Stimulated activated CD4-positive, alpha-beta T cell treated with anti-CD3 and anti-CD28 coated beads, Interleukin-12 subunit alpha, Interleukin-12 subunit beta, amount 100 ng/mL, for 48 hours (primary cell): ENCODE measurements around the gene KDELR3.

Experiments
- DNase-seq, 3 donors: peaks; one replicate each; pipeline ENCODE4 v3.0.0-alpha.2; 2020; ENCODE audit warnings: low read depth in 2 of 3, low spot score in 1 of 3

The KDELR3 gene

DNA sequence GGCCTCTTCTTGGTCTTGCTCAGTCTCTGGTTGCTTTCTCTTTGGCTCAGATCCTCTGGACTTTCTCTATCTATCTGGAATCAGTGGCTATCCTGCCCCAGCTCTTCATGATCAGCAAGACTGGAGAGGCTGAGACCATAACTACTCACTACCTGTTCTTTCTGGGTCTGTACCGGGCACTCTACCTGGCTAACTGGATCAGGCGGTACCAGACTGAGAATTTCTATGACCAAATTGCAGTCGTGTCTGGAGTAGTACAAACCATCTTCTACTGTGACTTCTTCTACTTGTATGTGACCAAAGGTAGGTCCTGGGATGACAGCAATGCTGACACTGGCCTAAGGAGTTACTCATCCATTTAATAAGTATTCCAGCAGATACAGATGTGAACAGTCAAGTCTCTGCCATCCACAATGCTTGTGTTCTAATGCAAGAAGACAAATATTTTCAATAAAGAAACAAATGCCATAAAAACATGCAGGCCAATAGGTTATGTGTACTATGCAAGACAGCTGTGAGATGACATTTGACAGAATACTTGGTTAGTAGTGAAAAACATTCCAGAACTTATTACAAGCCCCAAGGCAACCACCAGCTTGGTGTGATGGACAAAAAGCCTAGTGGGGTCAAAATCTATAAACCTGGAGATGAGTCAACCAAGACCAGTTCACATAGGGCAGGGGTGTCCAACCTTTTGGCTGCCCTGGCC, 13.4 kb downstream of the KDELR3 start:
- DNase-seq = no peak

DNA sequence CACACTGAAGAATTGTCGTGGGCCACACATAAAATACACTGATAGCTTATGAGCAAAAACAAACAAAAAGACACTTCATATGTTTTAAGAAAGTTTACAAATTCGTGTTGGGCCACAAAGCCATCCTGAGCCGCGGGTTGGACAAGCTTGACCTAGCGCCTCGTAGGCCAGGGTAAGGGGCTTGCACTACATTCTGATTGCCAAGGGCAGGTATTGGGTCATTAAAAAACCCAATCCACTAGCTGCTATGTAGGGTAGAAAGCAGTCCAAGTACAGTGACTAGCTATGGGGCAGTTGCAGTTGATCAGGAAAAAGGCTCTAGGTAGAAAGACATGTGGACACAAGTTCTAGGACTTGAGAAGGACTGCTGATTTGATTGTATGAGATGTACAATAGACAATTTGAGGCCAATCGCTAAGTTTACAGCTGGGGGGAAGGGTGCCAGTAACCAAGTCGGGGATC, 14.0 kb downstream of the KDELR3 start:
- DNase-seq = no peak

DNA sequence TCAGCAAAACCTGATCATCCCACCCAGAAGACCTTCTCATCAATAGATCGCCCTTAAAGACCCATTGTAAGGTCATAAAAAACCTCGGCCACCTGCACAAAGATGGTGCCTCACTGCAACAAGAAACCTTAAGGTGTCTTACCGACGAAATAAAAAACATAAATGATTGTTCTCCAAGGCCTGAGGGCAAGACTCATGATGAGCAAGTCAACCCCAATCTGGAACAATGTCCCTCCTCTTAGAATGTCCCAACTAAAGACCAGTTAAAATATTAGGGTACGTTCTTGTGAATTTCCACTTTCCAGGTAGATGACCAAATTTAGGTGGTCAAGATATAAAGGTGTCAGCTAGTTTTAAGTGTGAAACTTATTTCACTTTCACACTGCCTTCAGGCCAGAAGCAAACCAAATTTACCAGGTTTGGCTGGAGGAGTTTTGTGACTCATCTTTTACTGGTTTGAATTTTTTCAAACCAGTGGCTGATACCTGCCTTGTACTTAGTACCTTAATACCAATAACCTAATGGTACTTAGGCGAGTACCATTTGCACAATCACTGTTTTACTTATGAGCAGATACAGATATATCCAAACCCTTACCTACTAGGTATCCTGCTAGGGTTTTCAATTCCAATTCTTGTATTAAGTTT, 14.9 kb downstream of the KDELR3 start:
- DNase-seq = no peak

DNA sequence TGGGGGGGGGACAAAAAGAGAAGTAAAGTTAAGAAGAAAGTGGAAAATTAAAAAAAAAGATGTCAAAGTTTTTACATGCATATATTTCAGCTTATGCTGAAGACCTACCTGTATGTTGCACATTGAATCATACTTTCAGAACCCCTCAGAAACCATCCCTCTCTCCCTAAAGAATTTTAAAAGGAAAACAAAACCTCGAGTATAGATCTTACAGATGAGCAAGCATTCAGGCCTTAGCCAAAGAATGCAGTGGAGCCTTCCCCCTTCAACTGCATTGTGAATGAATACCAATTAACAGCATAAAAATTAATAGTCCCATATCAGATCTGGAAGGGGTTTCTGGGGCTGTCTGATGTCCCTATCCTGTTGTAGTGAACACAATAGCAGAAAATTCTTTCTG, 16.3 kb downstream of the KDELR3 start:
- no peak for DNase-seq

DNA sequence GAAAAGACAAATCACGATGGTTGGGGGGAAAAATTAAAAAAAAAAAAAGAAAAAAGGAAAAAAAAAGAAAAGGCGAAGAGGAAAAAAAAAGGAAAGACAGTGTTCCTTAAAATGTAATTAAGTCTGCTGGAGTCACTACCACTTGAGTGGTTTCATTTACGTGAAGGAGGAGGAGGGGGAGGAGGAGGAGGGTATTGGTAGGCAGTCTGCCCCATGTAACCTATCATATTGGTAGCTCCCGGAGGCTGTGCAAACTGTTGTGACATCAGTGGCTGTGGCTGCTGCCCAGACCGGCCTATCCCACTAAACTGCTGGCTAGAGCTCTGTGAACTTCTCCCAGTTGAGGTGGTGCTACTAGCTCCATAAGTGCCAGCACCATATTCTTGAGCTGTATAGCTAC, 17.9 kb downstream of the KDELR3 start:
- no peak for DNase-seq

DNA sequence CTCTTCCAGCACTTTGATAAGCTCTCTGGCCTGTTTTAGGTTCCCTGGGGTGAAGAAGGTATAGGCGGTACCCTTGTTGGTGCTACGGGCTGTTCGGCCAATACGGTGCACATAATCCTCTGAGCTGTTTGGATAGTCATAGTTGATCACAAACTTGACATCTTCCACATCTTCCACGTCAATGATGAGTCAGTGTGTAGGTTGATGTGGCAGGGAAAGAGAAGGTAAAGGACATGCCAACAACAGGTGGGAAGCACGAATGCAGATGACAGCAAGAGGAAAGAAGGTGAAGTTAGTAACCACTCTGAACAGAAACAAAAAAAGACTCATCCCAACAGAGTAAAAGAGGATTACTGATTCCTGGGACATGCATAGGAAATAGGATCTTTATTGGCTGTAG, 20.1 kb downstream of the KDELR3 start:
- DNase-seq = no peak

DNA sequence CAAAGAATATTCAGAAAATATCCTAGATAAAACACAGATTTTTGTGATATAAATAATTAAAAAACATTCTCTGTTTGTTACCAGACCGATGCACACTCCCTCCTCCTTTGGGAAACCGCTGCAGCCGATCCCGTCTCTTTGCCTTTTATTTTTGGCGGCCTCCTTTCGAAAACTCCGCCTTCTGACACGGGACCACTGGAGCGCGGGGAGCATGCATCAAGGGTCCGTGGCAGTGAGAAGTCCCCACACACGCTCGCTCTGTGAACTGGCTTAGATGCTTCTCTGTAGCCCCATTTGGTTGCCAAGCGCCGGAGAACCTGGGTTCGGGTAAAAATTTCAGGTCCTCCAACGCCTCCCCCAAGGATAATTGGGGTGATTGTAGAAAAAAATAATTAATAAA, 21.2 kb downstream of the KDELR3 start:
- DNase-seq = no peak

DNA sequence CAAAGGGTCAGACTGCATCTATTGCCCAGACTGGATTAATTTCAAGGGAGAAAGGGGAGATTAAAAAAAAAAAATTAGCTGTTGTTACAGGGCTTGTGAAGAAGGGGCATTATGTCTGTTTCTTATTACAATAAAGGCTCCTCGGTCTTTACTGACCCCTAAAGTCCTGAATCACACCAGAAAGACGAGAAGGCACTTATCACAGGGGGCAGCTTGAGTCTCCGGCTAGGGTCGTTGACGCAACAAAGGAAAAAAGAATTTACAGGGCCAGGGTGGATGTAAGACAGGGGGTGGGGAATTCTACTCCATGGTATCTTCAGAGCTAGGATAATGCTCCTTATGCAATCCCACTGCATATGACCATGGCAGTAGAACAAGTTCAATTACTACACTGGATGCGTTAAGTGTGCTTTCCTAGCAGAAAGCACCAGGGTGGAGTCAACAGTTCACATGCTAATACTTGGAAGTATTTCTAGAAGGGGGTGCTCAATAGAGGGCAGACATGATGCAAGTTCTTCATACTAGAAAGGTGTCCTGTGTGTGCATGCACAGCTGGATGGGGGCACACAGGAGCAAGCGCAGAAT, 21.8 kb downstream of the KDELR3 start:
- DNase-seq = no peak

DNA sequence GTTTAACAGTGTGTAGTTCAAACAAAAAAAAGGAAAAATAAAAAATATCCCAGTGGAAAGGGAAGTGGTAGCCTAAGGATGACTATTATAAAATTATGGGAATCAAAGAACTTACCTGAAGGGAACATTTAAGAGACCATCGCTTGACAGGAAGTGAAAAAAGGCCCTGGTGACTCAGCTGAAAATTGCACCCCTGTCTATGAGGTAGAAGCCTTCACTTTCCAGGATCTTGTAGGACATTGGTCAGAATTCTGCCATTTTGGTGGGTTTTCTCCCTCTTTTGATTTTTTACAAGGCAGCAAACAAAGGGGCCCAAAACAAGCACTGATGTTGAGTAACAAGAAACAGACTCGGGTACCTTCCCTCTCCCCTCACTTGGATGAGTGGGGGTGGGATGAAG, 22.6 kb downstream of the KDELR3 start:
- no peak for DNase-seq

DNA sequence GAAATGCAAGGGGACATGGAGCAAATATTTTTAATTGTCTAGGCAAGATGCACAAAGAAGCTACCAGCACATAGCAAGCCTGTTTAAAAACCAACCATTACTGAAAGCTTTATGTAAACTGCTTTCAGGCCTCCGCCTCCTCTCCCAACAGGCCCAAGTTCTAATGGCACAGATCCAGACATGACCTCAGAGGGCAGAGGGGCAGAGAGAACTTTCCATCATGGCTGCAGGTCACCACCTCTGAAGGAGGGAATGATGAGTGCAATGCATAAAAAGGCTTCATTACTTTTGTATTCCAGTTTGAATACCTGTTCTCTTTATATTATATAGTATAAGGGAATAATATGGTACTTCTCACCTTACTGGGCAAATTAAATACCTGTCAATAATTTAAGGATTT, 23.0 kb downstream of the KDELR3 start:
- no peak for DNase-seq

DNA sequence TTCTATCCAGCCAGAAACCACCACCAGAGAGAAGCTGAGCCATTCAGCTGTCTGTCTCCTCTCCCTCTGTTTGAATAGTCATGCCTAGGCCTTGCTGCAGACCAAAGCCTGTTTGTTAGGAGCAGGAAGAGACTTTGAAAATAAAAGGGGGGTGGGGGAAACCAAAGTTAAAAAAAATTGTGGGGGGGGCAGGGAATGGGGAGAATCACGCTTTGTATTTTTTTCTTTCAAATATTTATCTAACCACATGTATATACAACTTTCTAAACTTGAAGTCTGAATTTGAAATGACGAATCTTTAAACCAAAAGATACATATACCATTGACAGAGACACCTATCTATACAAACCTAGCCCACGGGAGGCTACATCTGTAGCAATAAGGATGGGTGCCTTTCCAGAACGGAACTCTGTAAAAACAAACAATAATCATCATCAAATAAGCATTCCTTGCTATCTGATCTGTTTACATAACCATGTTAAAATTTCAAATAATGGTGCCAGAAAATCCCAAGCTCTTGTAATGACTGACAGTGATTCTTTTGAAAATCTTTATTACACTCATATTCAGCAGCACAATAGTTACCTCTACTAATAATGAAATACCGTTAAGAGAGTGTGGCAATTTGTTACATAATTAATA, 23.9 kb downstream of the KDELR3 start:
- no peak for DNase-seq

DNA sequence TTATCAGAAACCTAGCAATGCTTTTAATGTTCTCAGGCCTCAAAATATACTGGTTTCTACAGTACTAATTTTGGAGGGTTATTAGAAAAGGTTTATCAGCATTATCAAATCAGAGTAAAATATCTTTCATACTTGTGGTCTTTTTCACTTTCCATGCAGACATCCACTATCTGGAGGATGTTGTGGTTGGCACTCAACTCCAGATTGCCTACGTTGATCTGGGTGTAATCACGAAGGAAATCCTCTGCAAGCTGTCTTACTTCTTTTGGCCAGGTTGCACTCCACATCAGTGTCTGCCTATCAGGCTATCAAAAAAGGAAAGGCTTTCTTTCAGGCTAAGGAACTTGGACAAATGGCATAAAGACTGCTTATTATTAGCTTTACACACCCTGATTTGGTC, 26.6 kb downstream of the KDELR3 start:
- no peak for DNase-seq

DNA sequence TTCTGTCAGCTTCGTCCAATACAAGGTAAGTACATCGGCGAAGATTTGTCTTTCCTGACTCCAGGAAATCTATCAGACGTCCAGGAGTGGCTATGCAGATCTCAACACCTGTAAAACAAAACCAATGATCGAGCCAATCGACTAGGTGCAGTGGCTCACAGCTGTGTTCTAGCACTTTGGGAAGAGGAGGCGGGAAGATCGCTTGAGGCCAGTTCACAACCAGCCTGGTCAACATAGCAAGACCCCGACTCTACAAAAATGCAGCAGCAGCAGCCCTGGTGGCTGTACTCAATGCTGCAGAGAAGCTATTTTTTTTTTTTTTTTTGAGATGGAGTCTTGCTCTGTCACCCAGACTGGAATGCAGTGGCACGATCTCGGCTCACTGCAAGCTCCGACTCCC, 27.0 kb downstream of the KDELR3 start:
- DNase-seq = no peak

DNA sequence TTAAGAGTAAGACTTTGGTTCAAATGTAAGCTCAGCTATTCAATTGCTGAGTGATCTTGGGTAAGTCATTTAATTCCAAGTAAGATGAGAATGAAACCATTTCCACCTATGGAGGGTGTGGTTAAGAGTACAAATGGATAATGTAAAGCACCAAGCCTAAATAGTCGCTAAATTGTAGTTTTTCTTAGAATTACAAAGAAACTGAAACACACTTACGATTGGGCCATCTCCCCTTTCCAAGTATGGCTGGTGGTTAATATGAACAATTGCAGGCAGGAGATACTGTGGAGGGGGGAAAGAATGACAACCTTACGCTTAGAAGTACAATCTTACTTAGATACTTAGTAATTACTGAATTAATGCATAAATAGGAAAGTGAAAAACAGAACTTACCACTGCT, 30.0 kb downstream of the KDELR3 start:
- no peak for DNase-seq

DNA sequence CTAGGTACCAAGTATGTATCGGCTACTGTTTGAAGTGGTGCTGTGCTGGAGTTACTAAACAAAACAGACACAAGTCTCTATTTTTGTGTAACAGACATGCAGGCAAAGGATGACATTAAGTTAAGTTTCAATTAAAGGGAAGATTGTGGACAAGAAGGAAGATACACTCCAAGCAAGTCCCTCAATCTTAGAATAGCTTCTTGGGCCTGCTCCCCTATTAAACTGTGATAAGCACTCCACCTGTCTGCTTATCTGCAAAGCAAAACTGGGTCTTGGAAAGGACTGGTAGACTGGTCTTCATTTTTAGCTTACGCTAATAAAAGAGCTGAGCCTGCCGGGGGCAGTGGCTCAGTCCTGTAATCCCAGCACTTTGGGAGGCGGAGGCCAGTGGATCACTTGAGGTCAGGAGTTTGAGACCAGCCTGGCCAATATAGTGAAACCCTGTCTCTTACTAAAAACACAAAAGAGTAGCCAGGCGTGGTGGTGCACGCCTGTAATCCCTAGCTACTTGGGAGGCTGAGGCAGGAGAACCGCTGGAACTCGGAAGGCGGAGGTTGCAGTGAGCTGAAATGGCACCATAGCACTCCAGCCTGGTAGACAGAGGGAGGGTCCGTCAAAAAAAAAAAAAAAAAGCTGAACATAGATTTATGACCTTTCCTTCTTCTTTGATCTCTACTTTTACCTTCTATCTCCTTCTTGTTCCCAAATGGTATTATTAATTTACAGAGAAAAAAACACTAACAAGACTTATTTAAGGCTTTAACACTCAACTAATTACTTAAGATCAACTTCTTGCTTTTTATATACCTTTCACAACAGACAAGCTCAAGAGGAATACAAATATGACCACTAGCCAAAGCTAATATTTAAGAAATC, 34.1 kb downstream of the KDELR3 start:
- DNase-seq = no peak

DNA sequence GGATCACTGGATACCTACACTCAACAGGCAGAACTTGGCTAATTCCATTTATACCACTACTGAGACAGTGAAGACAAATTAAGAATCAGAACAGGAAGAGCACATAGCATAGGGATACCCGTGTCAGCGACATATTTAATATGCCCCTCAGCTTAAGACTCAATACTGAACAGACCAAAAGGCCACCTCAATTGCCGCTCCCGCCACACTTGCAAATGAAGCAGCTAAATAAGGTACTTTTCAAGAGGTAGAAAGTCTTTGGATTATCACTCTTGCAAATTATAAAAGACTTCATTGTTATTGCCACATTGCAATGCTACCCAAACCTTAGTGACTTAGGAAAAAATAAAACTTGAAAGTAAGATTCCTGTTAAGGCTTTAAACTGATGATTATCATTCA, 35.1 kb downstream of the KDELR3 start:
- no peak for DNase-seq

DNA sequence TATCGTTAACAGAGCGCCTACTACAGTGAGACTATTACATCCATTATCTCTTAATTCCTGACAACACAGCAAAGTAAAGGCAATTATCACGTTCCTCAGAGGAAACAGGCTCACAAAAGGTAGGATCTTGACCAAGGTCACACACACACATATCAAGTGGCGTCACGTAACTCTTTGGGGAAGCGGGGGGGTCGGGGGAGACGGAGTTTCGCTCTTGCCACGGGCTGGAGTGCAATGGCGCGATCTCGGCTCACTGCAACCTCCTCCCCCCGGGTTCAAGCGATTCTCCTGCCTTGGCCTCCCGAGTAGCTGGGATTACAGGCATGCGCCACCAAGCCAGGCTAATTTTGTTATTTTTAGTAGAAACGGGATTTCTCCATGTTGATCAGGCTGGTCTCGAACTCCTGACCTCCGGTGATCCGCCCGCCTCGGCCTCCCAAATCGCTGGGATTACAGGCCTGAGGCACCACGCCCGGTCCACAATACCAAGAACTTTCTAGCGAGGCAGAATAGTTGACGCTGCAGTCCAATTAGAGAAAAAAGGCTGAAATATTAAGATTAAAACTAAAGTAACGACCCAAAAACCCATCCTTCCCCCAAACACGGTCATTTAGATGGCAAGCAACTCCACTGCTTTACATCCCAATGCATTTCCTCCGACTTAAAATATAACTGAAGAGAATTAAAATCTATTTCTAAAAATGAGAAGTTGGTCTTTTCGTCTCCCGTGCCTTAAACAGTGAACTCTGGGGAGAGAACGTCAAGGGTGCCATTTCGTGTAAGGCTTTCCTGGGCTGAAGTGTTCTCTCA, 37.0 kb downstream of the KDELR3 start:
- peak; percentile 26 to 46 (median 45) for DNase-seq

DNA sequence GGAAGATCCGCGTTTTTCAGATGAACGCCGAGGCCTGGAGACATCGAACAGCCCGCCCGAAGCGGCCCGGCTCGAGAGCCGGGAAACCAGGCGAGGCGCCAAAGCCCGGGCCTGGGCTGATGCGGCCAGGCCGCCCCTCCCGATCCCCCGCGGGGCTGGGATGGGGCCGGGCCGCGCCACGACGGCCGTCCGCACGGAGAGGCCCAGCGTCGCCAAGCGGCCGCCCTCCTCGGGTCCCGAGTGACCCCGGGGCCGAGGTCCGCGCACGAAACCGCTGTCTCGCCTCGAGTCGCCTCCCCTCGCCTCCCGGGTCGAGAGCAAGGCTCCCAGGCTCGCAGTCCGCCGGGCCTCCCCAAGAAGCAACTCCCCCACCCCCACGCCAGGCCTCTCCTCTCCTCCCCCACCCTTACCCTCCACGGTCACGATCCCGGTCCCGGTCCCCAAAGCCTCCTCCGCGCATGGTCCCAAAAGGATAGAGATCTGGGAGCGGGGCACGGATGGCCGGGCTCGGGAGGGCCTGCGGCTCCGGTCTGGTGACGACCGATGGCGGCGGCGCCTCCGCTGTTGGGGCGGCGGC, 37.7 kb downstream of the KDELR3 start:
- DNase-seq = peak; percentile 24 to 51 (median 47)

DNA sequence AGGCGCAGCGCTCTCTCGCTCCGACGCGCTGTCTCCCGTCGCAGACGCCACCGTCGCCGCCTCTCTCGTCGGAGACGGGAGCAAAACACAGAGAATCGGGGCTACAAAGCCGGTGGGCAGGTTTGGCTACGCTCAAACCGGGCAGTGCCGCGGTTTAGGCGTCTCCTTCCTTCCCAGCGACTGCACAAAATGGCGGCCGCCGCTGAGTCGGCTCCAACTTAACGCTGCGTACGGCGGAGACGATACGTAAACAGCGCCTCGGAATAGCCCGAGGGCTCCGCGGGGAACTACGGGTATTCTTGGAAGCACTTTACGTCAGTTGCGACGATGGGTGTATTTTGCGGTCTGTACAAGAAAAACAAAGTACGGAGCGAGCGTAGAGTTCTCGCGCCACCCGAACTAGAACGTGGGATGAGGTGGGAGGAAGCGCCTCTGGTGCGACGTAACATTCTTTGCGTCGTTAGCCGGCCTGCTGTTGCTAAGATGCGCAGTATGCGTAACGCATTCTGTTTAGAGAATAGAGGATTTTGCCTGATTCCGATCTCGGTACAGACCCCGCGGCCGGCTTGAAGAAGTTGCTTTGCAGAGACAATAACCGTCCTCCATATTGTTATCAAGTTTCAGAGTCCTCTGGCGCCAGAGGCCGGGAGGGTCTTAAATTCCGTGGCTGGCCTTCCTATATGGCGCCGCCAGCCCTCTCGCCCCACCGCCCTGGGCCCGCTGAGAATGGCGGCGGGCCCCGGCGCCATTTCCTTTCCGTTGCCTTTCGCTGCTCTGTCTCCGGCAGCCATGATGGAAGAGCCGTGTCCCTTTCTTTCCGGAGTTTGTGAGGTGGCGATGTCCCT, 38.4 kb downstream of the KDELR3 start, which contains the start of gene DDX17:
Gene DDX17, minus strand, starts transcription at position 194 of the 845 bp plus-strand sequence.
- peak; percentile 87 to 99 (median 92) for DNase-seq
